A673 (cell line): ENCODE results near the gene MOV10.

Experiments used
- EZH2 ChIP-seq: fragments of 200-600 bp; sonication (generic); IDR thresholded peaks from 2 replicates; pipeline ENCODE4 v1.6.1; 2017; ENCODE audit warnings: borderline replicate concordance, low read depth, mild to moderate bottlenecking, mixed read lengths, antibody characterized with exemption, low read length; ENCODE audit not compliant: poor library complexity, severe bottlenecking
- TF ChIP-seq, protein P1 (sequence below): fragments of 300-800, 200-600 bp; sonication (generic); conservative IDR thresholded peaks from 2 replicates; pipeline ENCODE4 v1.5.1; 2017; ENCODE audit warnings: low read depth, mild to moderate bottlenecking, antibody characterized with exemption, low read length, moderate library complexity, mixed read lengths

DNA sequence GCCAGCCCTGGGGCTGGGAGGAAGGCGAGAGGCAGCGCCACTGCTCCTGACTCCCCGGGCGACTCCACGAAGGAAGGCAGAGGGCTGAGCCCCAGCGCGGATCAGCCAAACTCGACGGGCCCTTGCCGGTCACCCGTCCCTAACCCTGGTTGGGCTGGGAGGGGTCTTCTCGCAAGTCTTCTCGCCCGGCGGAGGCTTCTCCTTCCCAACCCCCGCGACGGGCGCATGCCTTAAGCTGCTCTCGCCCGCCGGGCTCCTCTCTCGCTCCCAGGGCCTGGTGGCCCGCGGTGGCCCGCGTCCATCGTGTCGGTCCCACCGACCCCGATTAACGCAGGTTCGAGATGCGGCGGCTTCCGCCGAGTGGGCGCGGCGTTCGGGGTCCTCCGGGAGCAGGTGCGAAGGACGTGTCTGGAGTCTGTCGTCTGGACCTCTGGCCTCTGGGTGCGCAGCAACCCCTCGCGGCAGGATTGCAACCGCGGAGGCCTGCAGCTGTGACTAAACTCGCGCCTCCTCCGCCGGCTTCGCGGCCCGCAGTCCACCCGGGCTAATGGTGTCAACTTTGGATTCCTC, 69.6 kb downstream of the MOV10 start:
- peak; percentile 66 for TF ChIP-seq EZH2
- TF ChIP-seq, protein P1, sequence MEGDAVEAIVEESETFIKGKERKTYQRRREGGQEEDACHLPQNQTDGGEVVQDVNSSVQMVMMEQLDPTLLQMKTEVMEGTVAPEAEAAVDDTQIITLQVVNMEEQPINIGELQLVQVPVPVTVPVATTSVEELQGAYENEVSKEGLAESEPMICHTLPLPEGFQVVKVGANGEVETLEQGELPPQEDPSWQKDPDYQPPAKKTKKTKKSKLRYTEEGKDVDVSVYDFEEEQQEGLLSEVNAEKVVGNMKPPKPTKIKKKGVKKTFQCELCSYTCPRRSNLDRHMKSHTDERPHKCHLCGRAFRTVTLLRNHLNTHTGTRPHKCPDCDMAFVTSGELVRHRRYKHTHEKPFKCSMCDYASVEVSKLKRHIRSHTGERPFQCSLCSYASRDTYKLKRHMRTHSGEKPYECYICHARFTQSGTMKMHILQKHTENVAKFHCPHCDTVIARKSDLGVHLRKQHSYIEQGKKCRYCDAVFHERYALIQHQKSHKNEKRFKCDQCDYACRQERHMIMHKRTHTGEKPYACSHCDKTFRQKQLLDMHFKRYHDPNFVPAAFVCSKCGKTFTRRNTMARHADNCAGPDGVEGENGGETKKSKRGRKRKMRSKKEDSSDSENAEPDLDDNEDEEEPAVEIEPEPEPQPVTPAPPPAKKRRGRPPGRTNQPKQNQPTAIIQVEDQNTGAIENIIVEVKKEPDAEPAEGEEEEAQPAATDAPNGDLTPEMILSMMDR, result no peak
